ENCODE results near the gene FAM171A1. TPM values are rescaled to one million over a fixed set of nuclear protein-coding genes. Genes with fewer than 3 reads are reported as not detected.
"Not testable (repeated sequence)": the region's sequence is repeated elsewhere in the genome, so short reads cannot be mapped to it uniquely, and the experiment has no call there.

Gene FAM171A1
- total RNA-seq (2014; rRNA removed; shearing (Covaris generic)), result 25.7 and 30.7 TPM in 2 replicates

- Histone ChIP-seq H3K36me3 (replicated peaks; ENCODE audit: control insufficient read depth, insufficient read depth, low read length) (no peaks in the 10 kb centered on the region), H3K4me3 (ENCODE audit: insufficient read depth, low read depth, low read length) (peak within 1 kb of the TSS; percentile 68), H3K27me3 (ENCODE audit: control insufficient read depth, insufficient read depth, low read length) (no peaks in the 10 kb centered on the region; the same call in 1 of the 2 replicates)
- DNase-seq, result peak; percentile 93
Measured at GRCh38 chr10:15370856-15371701, at the start of gene FAM171A1. TSS of gene FAM171A1 (minus strand) at chr10:15371289. CDS start at chr10:15371052, 237 bp downstream.

GRCh38 chr10:15420858-15421257 is 49.8 kb upstream of the FAM171A1 start:
- Histone ChIP-seq H3K36me3 (replicated peaks; ENCODE audit: control insufficient read depth, insufficient read depth, low read length) (no peaks in the 10 kb centered on the region), H3K4me3 (ENCODE audit: insufficient read depth, low read depth, low read length) (no peak overlapping the region), H3K27me3 (ENCODE audit: control insufficient read depth, insufficient read depth, low read length) (no peaks in the 10 kb centered on the region)
- DNase-seq, result no peak

- Histone ChIP-seq H3K4me3 (ENCODE audit: insufficient read depth, low read depth, low read length) (no peak overlapping the region), H3K27me3 (ENCODE audit: control insufficient read depth, insufficient read depth, low read length) (no peaks in the 10 kb centered on the region), H3K36me3 (replicated peaks; ENCODE audit: control insufficient read depth, insufficient read depth, low read length) (no peaks in the 10 kb centered on the region)
- DNase-seq, result peak; percentile 53
Measured at GRCh38 chr10:15419279-15419874, 48.3 kb upstream of the FAM171A1 start.

GRCh38 chr10:15416034-15416433 is 44.9 kb upstream of the FAM171A1 start:
- Histone ChIP-seq H3K36me3 (replicated peaks; ENCODE audit: control insufficient read depth, insufficient read depth, low read length) (no peaks in the 10 kb centered on the region), H3K4me3 (ENCODE audit: insufficient read depth, low read depth, low read length) (no peak overlapping the region), H3K27me3 (ENCODE audit: control insufficient read depth, insufficient read depth, low read length) (no peaks in the 10 kb centered on the region)
- no peak for DNase-seq

GRCh38 chr10:15411010-15411409 is 39.9 kb upstream of the FAM171A1 start:
- H3K27me3 ChIP-seq (ENCODE audit: control insufficient read depth, insufficient read depth, low read length), result no peaks in the 10 kb centered on the region
- DNase-seq, result no peak
- H3K4me3 ChIP-seq (ENCODE audit: insufficient read depth, low read depth, low read length), result no peak overlapping the region
- no peaks in the 10 kb centered on the region for H3K36me3 ChIP-seq (replicated peaks; ENCODE audit: control insufficient read depth, insufficient read depth, low read length)

- not testable (repeated sequence) for H3K4me3 ChIP-seq (ENCODE audit: insufficient read depth, low read depth, low read length); H3K36me3 ChIP-seq (replicated peaks; ENCODE audit: control insufficient read depth, insufficient read depth, low read length); DNase-seq; H3K27me3 ChIP-seq (ENCODE audit: control insufficient read depth, insufficient read depth, low read length)
Measured at GRCh38 chr10:15409350-15409749, 38.3 kb upstream of the FAM171A1 start.

GRCh38 chr10:15408557-15408956 is 37.5 kb upstream of the FAM171A1 start:
- no peaks in the 10 kb centered on the region for H3K27me3 ChIP-seq (ENCODE audit: control insufficient read depth, insufficient read depth, low read length)
- no peaks in the 10 kb centered on the region for H3K36me3 ChIP-seq (replicated peaks; ENCODE audit: control insufficient read depth, insufficient read depth, low read length)
- DNase-seq, result no peak
- H3K4me3 ChIP-seq (ENCODE audit: insufficient read depth, low read depth, low read length), result no peak overlapping the region

GRCh38 chr10:15405319-15405718 is 34.2 kb upstream of the FAM171A1 start:
- no peak for DNase-seq
- no peak overlapping the region for H3K4me3 ChIP-seq (ENCODE audit: insufficient read depth, low read depth, low read length)
- H3K27me3 ChIP-seq (ENCODE audit: control insufficient read depth, insufficient read depth, low read length), result no peaks in the 10 kb centered on the region
- no peaks in the 10 kb centered on the region for H3K36me3 ChIP-seq (replicated peaks; ENCODE audit: control insufficient read depth, insufficient read depth, low read length)

- H3K4me3 ChIP-seq (ENCODE audit: insufficient read depth, low read depth, low read length), result no peak overlapping the region
- no peaks in the 10 kb centered on the region for H3K36me3 ChIP-seq (replicated peaks; ENCODE audit: control insufficient read depth, insufficient read depth, low read length)
- no peaks in the 10 kb centered on the region for H3K27me3 ChIP-seq (ENCODE audit: control insufficient read depth, insufficient read depth, low read length)
- DNase-seq, result no peak
Measured at GRCh38 chr10:15401382-15401781, 30.3 kb upstream of the FAM171A1 start.

- H3K27me3 ChIP-seq (ENCODE audit: control insufficient read depth, insufficient read depth, low read length); DNase-seq; H3K36me3 ChIP-seq (replicated peaks; ENCODE audit: control insufficient read depth, insufficient read depth, low read length); H3K4me3 ChIP-seq (ENCODE audit: insufficient read depth, low read depth, low read length): not testable (repeated sequence)
Measured at GRCh38 chr10:15400461-15400860, 29.4 kb upstream of the FAM171A1 start.

GRCh38 chr10:15399060-15399661 is 28.1 kb upstream of the FAM171A1 start:
- H3K4me3 ChIP-seq (ENCODE audit: insufficient read depth, low read depth, low read length), result no peak overlapping the region
- no peak for DNase-seq
- H3K27me3 ChIP-seq (ENCODE audit: control insufficient read depth, insufficient read depth, low read length), result no peaks in the 10 kb centered on the region
- no peaks in the 10 kb centered on the region for H3K36me3 ChIP-seq (replicated peaks; ENCODE audit: control insufficient read depth, insufficient read depth, low read length)

GRCh38 chr10:15395935-15396334 is 24.8 kb upstream of the FAM171A1 start:
- no peak for DNase-seq
- Histone ChIP-seq H3K36me3 (replicated peaks; ENCODE audit: control insufficient read depth, insufficient read depth, low read length) (no peaks in the 10 kb centered on the region), H3K27me3 (ENCODE audit: control insufficient read depth, insufficient read depth, low read length) (no peaks in the 10 kb centered on the region), H3K4me3 (ENCODE audit: insufficient read depth, low read depth, low read length) (no peak overlapping the region)

- no peak overlapping the region for H3K4me3 ChIP-seq (ENCODE audit: insufficient read depth, low read depth, low read length)
- H3K27me3 ChIP-seq (ENCODE audit: control insufficient read depth, insufficient read depth, low read length), result no peaks in the 10 kb centered on the region
- no peak for DNase-seq
- H3K36me3 ChIP-seq (replicated peaks; ENCODE audit: control insufficient read depth, insufficient read depth, low read length), result no peaks in the 10 kb centered on the region
Measured at GRCh38 chr10:15393139-15393825, 22.2 kb upstream of the FAM171A1 start.

- Histone ChIP-seq H3K36me3 (replicated peaks; ENCODE audit: control insufficient read depth, insufficient read depth, low read length) (no peaks in the 10 kb centered on the region), H3K4me3 (ENCODE audit: insufficient read depth, low read depth, low read length) (no peak overlapping the region), H3K27me3 (ENCODE audit: control insufficient read depth, insufficient read depth, low read length) (no peaks in the 10 kb centered on the region)
- no peak for DNase-seq
Measured at GRCh38 chr10:15391491-15391890, 20.4 kb upstream of the FAM171A1 start.
